Measurements from ENCODE around the gene ZNF578. TPM values are rescaled to one million over a fixed set of nuclear protein-coding genes. Genes with fewer than 3 reads are reported as not detected.
A peak's percentile ranks its signal among the peaks of the same experiment; 100 is the strongest.

Gene ZNF578
- total and polyA plus RNA-seq, 9 of the 15 experiments (the other 6 are each of a cell fraction or from before 2014, with no cell fraction given): 0.05 to 0.29 (median 0.15) TPM

- TF ChIP-seq CHD1 (IDR thresholded peaks at IDR 0.05; ENCODE audit: low read length): no peak
- TF ChIP-seq TCF15 (CRISPR knock-in tag; IDR thresholded peaks at IDR 0.05): no peak
- TF ChIP-seq THAP7 (CRISPR knock-in tag; IDR thresholded peaks at IDR 0.05): no peak
- TF ChIP-seq MEF2A (IDR thresholded peaks at IDR 0.05; ENCODE audit: control insufficient read depth, low read depth, low read length): no peak
- TF ChIP-seq SRSF9 (IDR thresholded peaks at IDR 0.05; ENCODE audit: borderline replicate concordance, low read depth, low read length): no peak
- peak; percentile 68 for TF ChIP-seq ZFX (CRISPR knock-in tag; IDR thresholded peaks at IDR 0.05)
- no peak for TF ChIP-seq FOXA3 (CRISPR knock-in tag; conservative IDR thresholded peaks at IDR 0.05 in 1 of 2, IDR thresholded peaks at IDR 0.05 in 1 of 2)
- TF ChIP-seq MNT (conservative IDR thresholded peaks at IDR 0.05): peak in 1 of 2 experiments; percentile 53; a peak in 2 of 4 replicates
- no peak for TF ChIP-seq ZNF507 (tag; conservative IDR thresholded peaks at IDR 0.05)
- TF ChIP-seq MAFF (IDR thresholded peaks at IDR 0.05; ENCODE audit: low read length): no peak
- TF ChIP-seq ZBTB17 (CRISPR knock-in tag; IDR thresholded peaks at IDR 0.05): no peak
- TF ChIP-seq NFATC3 (IDR thresholded peaks at IDR 0.05): no peak
- 0 out of 4 replicates have a peak, but pooled peaks of 1 of the 2 experiments have one; percentile 10 for TF ChIP-seq UBTF (IDR thresholded peaks at IDR 0.05; ENCODE audit: borderline replicate concordance in 1 of 2, low read depth in 2 of 2, low read length in 2 of 2)
- no peak for TF ChIP-seq ZEB2 (IDR thresholded peaks at IDR 0.05)
- TF ChIP-seq ZFPM2 (CRISPR knock-in tag; IDR thresholded peaks at IDR 0.05): no peak
- no peak for TF ChIP-seq MAFK (IDR thresholded peaks at IDR 0.05; ENCODE audit: low read length)
- no peak for TF ChIP-seq ZNF263 (CRISPR knock-in tag; IDR thresholded peaks at IDR 0.05; ENCODE audit: borderline replicate concordance)
- TF ChIP-seq ZNF347 (CRISPR knock-in tag; IDR thresholded peaks at IDR 0.05; ENCODE audit: low read depth): no peak
These were observed 74.0 kb downstream of the ZNF578 start, which contains the start of gene ZNF808 (continued) for GRCh38 chr19:52527134-52527955.
